Esophagus squamous epithelium (tissue), 4 donors: ENCODE results near the gene SLC17A6.

Experiments used
- POLR2A ChIP-seq, 4 donors: fragments of 450-650 bp; IDR thresholded peaks; one replicate each; pipeline ENCODE4 v1.6.1; 2017; ENCODE audit warnings: antibody characterized with exemption in 4 of 4, mild to moderate bottlenecking in 4 of 4, moderate library complexity in 3 of 4
- TF ChIP-seq, protein P1 (sequence below), 6 experiments: fragments of 450-650 bp in 4 of 6; fragments of 200-600 bp in 2 of 6; sonication (generic) in 2 of 6; IDR thresholded peaks; one replicate each; pipeline ENCODE4 v1.5.1; 2016 to 2019; ENCODE audit warnings: antibody characterized with exemption in 6 of 6, mild to moderate bottlenecking in 4 of 6, moderate library complexity in 4 of 6

DNA sequence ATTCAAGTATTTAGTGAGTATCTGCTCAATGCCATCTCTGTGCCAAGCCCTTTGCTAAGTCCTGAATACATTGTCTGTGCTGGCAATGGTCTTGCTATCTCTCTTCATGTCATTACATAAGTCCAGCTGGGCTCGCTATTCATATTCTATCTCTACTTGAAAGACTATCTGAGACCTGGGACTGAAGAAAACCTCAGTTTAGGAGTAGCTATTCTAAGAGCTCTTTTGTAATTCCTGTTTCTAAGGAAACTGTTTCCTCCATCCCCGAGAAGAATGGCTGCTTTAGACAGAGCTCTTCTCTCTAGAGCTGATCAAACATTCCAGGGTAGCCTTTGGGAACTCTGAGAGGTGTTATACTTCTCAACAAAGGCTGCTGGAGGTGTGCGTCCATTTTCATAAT lies 33.0 kb downstream of the SLC17A6 start:
- TF ChIP-seq, protein P1, sequence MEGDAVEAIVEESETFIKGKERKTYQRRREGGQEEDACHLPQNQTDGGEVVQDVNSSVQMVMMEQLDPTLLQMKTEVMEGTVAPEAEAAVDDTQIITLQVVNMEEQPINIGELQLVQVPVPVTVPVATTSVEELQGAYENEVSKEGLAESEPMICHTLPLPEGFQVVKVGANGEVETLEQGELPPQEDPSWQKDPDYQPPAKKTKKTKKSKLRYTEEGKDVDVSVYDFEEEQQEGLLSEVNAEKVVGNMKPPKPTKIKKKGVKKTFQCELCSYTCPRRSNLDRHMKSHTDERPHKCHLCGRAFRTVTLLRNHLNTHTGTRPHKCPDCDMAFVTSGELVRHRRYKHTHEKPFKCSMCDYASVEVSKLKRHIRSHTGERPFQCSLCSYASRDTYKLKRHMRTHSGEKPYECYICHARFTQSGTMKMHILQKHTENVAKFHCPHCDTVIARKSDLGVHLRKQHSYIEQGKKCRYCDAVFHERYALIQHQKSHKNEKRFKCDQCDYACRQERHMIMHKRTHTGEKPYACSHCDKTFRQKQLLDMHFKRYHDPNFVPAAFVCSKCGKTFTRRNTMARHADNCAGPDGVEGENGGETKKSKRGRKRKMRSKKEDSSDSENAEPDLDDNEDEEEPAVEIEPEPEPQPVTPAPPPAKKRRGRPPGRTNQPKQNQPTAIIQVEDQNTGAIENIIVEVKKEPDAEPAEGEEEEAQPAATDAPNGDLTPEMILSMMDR (IDR thresholded peaks at IDR 0.05): no peak
- no peak for TF ChIP-seq POLR2A (IDR thresholded peaks at IDR 0.05)
